Measurements from ENCODE around the gene NDUFA8.

Gene NDUFA8

DNA sequence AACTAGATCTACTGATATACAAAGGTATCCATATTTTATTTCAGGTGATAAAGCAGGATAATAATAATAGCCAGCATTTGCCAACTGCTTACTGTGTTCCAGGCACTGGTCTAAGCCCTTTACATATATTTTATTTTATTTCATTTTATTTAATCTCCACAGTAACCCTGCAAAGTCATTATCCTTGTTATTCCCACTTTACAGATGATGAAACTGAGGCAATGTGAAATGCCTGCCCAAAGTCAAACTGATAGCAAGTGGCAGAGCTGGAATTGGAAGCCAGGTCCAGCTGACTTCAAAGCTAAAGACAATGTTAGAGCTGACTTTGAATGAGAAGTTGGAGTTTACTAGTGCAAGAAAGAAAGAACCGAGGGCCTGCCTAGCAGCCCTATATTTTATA lies 25.0 kb upstream of the NDUFA8 start:
- DNase-seq (ENCODE audit: low read depth, low spot score), result no peak

DNA sequence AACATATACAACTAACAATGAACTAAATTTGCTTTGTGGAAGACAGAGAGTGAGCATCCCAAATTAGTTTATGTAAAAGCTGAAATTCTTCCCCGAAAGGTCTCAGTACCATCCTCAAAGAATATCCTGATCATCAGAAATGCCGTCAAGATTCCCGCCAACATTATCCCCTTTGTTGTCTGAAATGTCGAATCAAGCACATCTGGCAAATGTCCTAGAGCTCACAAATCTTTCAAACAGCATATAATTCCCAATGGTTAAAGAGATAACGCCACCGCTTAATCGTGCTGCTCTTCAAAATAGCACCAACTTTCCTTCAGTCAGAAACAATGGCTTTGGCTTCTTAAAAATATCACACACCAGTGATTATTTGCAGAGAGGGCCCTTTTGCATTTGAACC lies 23.9 kb upstream of the NDUFA8 start:
- no peak for DNase-seq (ENCODE audit: low read depth, low spot score)

DNA sequence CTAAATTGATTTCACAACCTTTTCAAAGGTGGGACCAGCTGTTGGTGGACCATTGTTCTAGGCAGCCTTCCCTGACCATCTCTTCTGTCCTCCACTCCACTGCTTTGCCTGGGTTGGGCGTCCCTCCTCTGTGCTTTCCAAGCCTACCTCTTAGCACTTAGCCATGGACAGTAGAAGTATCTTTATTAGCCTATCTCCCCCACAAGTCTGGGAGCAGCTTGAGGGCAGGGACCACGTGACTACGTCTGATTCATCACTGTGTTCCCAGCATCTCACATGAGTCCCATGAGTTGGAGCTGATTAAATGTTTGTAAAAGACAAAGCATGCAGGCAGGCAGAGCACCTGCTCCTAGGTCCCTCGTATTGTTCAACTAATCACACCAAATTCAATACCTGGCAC lies 21.1 kb upstream of the NDUFA8 start:
- peak; percentile 41 for DNase-seq (ENCODE audit: low read depth, low spot score)

DNA sequence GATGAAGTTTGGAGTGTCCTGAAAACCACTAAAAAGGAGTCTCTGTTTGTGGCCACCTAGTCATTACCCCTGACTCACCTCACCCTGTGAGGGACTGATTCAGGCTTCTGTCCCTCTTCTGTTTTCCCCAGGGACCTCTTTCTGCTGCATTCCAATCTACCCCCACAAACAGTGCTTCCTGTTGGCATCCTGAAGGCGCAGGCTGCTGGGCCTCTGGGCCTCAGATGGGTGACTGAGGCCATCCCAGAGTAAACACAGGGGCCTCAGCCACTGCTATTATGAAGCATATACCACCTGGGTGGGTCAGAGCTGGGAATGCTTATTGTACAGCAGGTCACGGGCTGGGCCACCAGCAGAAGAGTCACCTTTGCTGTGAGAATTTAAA lies 20.1 kb upstream of the NDUFA8 start:
- no peak for DNase-seq (ENCODE audit: low read depth, low spot score)

DNA sequence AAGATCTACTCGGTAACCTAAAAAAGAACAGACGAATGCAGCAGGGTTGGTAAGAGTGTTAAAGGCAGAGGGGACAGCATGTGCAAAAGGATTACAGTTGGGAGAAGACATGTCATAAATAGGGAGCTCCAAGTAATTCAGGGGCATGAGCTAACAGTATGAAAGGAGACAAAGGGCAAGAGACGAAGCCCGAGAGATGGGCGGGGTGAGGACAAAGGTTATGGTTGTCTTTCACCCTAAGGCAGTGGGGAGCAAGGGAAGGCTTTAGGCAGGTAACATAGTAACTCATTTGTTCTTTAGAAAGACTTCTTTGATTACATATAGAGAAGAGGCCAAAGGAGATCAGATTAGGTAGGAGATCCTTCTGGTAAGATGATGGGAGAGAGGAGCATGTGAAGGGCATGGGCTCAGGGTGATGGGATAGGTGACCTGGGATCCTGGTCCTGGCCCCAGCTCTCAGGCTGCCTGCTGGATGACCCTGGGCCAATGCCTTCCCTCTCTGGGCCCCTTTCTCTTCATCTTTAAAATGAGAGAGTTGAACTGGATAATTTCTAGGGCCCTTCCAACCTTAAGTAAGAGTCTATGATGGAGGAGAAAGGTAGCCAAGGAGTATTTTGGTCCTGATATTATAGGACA lies 19.6 kb upstream of the NDUFA8 start:
- no peak for DNase-seq (ENCODE audit: low read depth, low spot score)

DNA sequence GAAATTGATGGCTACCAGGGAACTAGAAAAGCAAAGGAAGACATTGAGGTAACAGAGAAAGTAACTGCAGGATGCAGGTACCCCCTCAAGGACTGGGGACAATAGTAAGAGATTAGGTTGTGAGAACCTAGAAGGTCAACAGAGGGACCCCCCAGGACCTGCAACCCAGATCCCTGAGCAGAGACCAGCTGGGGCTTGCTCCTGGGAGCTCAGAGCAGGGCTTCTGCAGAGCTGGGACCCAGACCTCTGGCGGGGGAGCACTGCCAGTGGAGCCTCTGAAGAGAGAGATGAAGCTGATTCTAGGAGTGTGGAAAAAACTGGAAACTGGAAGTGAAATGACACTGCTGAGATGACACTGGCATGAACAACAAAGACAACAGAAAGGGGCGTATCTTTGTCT lies 17.3 kb upstream of the NDUFA8 start:
- DNase-seq (ENCODE audit: low read depth, low spot score), result no peak

DNA sequence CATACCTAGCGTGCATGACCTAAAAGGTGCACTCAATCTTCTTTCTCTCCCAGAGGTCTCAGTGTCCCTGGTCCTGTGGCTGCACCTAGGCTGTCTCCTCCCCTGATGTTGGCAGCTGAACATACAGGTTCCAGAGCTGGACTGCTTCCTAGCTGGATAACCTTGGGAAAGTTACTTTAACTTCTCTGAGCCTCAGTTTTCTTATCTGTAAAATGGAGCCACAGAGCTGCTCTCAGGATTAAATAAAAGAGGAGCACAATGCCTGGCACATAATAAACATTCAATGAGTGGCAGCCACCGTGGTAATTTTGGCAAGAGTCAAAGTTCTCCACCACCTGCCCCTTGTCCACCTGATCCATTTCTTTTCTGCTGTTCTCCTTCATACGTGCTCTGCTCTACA lies 14.1 kb upstream of the NDUFA8 start:
- no peak for DNase-seq (ENCODE audit: low read depth, low spot score)

DNA sequence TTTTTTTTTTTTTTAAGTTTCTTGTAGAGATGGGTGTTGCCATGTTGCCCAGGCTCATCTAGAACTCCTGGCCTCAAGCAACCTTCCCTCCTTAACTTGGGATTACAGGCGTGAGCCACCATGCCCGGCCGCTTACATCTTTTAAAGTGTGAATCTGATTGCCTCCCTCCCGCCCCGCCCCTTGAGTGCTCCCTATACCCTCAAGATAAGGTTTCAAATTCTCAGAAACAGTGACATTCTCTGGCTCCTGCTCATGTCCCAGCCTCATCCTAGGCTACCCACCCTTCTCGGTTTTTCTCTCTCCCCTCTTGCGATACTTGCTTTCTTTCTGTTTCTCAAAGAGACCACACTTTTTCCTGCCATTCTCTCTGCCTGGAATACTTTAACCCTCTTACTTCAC lies 12.6 kb upstream of the NDUFA8 start:
- no peak for DNase-seq (ENCODE audit: low read depth, low spot score)

DNA sequence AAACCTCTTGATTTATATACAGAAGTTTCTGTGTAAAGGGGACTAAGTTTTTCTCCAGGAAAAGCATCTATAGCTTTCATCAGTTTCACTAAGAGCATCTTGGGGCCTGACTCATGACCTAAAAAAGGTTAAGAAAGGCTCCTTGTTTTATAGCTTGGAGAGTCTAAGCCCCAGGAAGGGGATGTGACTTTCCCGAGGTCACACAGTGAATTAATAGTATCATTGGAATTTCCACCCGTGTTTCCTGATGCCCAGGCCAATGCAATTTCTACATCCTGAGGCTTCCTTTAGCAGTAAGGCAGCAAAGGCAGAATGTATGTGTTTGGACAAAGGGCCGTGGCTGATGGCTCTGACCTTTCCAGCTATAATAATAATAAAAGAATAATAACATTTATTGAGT lies 8.8 kb upstream of the NDUFA8 start:
- no peak for DNase-seq (ENCODE audit: low read depth, low spot score)

DNA sequence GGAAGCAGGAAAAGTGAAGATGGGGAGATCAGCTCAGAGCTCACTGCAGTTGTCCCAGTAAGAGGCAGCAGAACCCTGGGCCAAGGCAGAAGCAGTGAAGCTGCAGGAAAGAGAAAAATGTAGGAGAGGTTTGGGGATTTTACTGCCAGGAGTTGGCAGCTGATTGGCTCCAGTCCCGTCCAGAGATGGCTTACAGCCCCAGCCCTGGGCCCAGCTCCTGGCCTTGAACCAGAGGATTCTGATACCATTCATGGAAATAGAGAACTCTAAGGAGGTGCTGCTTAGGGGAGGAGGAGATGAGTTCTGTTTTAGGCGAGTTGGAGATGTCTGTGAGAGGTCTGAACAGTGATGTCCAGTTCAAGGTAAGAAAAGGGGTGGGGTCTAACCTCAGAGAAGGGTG lies 4.7 kb upstream of the NDUFA8 start:
- DNase-seq (ENCODE audit: low read depth, low spot score), result no peak

DNA sequence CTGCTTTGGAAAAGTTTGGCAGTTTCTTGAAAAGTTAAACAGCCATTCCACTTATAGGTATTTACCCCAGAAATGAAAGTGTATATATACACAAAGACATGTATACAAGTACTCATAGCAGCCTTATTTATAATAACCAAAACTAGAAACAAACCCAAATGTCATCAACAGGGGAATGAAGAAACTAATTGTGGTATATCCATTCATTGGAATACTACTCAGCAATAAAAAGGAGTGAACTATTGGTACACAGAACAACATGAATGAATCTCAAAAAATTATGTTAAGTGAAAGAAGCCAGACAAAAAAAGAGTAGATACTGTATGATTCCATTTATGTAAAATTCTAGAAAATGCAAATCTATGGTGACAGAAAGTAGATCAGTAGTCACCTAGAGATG lies 2.8 kb upstream of the NDUFA8 start:
- no peak for DNase-seq (ENCODE audit: low read depth, low spot score)

DNA sequence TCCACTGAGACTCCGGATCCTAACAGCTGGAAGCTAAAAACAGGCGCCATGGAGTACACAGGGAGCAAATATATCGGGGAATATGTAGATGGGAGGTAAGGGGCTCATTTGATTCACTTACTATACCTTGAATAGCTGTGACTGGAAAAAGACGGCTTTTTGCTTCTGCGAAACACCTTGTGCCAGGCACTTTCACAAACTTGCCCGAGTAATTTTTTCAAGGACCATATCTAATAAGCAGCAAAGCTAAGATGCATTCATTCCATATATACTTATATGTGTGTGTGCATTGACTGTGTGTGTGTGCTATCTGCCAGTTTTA lies 307 bp upstream of the NDUFA8 start:
- DNase-seq (ENCODE audit: low read depth, low spot score), result no peak

DNA sequence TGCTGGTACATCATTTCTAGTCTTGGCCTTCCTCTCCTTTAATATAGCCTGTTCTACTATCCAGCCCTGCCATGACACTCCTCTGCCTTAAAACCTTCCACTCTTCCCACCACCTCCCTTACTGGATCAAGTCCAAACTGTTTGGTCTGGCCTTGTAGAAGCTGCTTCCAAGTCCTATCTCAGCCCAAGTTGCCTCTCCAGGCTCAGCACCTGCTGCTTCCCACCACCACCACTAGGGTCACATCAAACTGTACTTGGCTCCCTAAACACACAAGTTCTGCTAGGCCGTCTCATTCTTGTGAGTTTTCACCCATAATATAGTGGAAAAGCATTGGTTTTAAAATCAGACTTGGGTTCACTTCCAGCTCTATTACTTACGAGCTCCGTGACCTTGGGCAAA lies 1.4 kb downstream of the NDUFA8 start:
- DNase-seq (ENCODE audit: low read depth, low spot score), result no peak

DNA sequence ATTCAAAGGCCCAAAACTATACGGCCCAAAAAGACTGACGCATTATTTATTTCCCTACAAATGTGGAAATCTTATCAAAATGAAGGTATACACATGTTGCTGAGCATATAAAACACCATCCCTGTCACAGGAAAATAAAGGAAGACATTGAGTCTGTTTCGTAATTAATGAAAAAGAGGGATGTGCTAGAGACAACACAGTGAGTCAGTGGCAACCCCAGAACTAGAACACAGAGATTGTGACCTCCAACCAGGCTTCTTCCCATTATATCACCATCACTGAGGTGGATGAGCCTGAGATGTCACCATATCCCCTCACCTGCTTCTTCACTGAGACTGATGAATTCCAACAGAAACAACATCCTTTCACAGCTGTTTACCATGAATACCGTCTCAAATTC lies 3.8 kb downstream of the NDUFA8 start:
- no peak for DNase-seq (ENCODE audit: low read depth, low spot score)

DNA sequence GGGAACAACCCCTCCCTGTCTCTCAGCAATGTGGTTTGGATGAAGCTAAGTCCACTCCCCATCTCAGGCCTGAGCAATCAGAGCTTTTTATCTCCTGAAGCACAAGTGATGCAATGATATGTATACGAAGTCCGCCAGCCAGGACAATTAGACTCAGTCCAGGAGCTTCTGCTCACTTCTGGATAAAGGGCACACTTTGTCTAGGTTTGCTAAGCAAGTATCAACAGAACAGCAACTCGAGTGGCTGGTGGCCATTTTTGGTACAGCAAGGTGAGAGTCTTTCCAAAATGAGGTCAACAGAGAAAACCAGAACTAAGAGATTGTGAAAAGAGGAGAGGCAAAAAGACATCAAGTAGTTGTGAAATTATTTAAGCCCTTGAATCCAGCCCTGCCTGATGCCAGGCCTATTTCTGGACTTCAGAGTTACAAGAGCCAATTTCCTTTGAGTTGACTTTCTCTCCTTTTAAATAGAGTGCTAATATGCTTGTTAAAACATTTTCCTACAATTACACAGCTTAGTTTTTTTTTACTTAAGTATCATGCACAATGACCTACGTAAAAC lies 8.2 kb downstream of the NDUFA8 start:
- no peak for DNase-seq (ENCODE audit: low read depth, low spot score)

DNA sequence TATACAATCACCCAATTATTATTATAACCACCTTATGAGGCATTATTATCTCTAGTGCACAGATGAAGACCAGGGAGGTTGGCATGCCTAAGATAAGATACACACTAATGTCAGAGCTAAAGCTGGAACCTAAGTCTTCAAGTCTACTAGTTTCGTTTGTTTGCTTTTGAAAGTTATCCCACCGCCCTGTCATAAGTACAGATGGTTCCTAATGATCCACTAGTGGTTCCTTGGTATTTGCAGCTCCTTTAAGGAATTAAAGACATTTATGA lies 14.1 kb downstream of the NDUFA8 start:
- DNase-seq (ENCODE audit: low read depth, low spot score), result no peak

DNA sequence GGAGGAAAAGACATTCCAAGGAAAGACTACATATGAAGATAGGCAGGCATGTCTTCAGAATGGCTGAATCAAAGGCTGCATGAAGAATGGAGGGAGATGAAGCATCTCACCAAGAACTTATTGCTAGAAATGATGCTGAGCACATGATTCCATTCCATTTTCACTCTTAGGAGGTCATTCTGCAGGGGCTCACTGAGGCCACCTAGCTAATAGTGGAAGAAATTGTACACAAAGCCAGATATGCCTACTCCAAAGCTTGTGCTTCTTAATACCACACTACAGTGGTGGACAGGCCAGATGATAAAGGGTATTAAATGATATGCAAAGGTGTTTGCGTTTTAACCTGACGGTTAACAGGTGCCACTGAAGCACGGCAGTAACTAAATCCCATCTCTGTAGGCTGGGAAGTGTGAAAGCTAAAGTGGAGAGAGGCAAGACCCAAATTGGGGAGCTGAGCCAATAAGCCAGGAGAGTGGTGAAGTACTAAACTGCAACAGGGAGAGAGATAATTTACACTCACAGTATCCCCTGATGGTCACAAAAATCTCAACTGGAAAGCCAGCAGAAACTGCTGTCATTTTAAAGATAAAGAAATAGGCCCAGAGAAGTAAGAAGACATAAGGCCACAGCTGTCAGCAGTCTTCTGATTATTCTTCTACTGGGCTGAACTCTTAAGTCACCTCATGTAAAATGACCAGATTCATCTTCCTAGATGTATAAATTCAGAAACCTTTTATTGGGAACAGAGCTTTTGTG lies 14.6 kb downstream of the NDUFA8 start:
- DNase-seq (ENCODE audit: low read depth, low spot score), result no peak

DNA sequence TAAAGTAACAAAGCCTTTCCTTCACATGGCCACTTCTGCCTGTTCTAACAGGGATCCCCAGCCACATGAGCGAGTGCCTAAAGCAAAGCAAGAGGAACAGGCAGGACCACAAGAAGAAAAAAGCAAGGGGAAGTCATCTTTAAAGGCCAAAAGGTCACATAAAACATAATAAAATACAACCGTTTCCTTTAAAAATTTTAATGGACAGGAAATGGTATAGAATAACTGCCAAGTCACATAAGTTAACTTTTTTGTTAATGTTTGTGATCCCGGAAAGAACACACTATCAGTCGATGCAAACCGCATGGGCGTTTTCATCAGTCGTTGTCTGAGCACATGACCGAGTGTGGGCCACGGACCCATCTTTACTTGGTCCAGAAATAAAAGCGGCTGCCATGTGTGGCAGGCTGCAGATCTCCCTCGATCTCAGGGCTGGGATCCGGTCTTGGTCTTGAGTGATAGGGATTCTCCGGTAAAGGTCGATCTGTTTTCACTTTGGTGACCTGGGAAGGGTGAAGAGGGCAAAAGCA lies 15.6 kb downstream of the NDUFA8 start:
- DNase-seq (ENCODE audit: low read depth, low spot score), result no peak

DNA sequence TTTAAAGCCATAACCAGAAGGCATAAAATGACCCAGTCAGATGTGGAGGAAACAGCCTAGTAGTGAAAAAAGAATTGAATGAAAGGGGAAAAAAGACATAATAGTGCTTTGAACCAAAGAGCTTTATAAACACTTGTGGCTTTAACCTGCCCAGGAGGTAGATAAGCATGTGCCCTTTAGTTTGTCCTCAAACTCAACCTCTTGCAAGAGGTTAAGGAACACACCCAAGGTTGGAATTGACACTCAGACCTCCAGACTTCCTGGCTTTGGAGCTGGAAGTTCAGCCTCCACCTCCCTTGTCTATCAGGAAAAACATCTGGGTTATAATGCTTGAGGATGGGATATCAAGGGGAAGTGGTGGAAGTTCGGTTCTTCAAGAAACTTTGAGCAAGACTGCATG lies 16.3 kb downstream of the NDUFA8 start:
- DNase-seq (ENCODE audit: low read depth, low spot score), result no peak

DNA sequence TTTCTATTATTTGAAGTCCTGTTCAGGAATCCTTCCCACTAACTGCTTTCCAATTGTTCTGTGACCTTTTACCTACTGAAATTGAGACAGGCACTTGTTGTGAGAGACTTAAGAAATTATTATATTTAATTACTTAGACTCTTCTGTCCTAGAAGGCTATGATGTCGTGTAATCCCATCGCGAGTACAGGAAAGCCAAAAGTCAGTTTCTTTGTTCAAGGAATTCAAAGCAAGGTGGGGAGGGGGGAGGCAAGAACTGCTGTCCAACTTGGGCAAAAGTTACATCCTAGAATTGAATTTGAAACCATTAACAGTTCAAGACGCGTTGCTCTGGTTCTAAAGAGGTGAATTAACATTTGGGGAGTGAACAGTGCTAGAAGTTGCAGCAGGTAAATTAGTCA lies 17.9 kb downstream of the NDUFA8 start:
- no peak for DNase-seq (ENCODE audit: low read depth, low spot score)

DNA sequence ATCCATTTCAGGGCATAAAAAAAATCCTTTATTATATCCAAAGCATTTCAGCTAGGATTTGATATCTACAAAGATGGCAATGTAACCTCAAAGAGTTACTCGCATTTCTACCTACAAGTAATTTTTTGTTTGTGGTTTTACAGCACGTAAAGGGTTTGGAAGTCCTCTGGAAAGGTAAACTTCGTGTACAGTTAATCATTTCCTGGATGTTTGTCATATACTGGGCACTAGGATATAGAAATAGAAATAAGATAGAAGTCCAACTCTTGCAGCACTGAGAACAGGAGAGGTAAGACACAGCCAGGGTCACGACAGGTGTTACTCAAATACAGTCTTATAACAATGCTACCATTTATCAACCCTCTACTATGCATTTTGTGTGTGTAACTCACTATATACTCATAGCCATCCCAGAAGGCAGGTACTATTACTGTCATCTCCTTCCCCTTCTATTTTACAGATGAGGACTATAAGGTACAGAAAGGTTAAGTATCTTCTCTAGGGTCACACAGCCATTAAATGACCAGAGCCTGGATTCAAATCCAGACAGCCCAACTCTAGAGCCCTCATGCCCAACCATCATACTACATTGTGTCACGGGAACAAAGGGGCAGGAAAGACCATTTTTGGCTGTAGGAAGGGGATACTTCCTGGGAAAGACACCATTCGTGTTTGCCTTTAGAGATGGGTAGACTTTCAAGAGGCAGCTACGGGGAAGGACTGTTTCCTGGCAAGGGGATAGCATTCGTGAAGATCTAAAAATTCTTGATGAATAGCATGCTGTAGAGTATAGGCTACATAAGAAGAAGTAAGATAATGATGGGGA lies 19.0 kb downstream of the NDUFA8 start:
- no peak for DNase-seq (ENCODE audit: low read depth, low spot score)

DNA sequence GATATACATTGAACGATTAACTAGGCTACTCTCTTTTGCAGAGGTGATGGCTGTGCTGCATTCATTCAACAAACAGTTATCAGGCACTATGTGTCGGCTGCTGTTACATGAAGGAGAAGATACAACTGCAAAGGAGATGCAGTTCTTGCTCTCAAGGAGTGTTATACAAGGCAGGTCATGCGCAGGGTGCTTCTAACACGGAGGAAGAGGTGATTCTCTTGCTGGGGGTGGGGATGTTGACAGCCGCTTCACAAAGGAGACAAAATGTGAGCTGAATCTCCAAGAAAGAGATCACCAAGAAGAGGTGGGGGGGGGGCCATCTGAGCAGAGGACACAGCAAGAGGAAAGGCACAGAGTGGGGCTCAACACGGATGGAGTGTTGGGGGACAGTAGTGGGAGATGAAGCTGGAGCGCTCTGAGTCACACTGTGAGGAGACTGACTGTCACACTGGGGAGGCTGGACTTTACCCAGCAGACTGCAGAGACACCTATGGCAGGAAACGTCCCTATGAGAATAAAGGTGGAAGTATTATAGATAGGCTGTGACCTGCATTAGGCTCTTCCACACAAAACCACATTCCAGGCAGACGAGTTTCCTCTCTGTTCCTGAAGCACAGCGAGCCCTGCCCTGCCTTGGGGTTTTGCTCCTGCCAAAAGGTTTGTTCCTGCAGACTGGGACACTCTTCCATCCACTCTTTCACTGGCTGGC lies 20.9 kb downstream of the NDUFA8 start:
- DNase-seq (ENCODE audit: low read depth, low spot score), result no peak

Measured in brain pericyte (primary cell).